GM21825 (cell line): Measurements from ENCODE around the gene PLEKHB2.
"Not testable (repeated sequence)": the region's sequence is repeated elsewhere in the genome, so short reads cannot be mapped to it uniquely, and the experiment has no call there.

Source experiments
- ATAC-seq: cut with Tn5 transposase; IDR thresholded peaks from one replicate; pipeline ENCODE4 v1.9.1; 2021; ENCODE audit warnings: mild to moderate bottlenecking, moderate library complexity; ENCODE audit not compliant: unreplicated experiment

PLEKHB2 gene

DNA sequence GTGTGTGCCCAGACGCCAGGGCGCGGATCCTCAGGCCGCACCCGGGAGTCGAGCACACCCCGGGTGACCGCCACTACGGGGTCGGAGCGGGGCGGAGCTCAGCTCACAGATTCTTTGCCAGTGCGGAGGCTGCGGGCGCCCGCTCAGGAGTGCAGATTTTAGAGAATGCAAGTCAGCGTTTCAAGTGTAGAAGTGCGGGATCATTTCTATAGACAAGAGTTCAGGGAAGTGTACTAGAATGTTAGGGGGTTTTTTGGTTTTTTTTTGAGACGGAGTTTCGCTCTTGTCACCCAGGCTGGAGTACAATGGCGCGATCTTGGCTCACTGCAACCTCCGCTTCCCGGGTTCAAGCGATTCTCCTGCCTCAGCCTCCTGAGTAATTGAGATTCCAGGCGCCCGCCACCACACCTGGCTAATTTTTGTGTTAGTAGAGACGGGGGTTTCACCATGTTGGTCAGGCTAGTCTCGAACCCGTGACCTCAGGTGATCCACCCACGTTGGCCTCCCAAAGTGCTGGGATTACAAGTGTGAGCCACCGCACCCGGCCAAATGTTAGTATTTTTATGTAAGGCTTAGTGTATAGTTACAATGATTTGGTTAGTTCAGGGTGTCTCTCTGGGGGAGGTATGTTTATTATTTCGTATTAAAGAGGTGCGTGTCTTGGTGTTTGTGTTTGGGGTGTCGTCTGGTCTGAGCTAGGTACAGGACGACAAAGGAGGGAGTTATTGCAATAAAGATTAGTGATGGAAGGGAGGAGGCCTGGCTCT lies 11.3 kb upstream of the PLEKHB2 start:
- peak; percentile 76 for ATAC-seq

DNA sequence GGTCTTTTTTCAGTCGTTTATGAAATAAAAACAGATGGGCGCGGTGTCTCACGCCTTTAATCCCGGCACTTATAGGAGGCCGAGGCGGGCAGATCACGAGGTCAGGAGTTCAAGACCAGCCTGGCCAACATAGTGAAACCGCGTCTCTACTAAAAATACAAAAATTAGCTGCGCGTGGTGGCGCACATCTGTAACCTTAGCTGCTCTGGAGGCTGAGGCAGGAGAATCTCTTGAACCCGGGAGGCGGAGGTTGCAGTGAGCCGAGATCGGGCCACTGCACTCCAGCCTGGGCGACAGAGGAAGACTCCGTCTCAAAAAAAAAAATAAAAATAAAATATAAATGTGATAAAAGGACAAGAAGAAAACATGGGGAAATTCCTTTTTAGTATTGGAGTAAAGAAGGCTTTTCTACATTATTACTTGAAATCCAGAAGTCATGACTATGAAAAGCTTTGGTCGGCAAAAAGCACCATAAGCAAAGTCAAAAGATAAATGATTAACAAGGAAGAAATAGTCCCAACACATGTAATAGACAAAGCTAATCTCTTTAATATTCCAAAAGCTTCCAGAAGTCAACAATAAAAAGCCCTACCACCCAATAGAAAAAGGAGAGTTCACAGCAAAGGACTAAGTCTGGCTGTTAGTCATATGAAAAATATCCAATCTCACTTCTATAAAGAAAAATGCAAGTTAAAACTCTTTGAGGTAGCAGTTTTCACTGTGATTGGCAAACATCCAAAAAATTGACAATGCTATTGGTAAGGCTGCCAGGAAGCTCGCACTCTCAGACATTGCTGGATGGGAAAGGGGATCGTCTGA lies 10.5 kb upstream of the PLEKHB2 start:
- ATAC-seq, result no peak

DNA sequence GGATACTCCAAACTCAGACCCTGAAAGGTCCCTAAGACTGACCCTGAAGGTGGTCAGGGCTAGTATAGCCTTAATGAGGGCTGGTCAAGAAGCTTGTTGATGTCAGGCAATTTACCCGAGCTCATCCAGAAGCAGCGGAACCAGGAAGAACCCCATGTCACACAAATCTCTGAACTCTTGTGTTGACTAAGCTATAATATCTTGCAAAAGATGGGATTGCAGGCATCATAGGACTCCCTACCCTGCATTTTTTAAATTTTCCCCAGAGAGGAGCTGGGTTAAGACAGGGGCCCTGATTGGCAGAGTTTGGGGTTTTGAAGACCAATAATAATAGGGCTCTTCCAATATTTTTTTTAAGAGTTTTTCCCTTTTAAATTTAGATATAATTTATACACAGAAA lies 2.0 kb upstream of the PLEKHB2 start:
- ATAC-seq, result no peak

DNA sequence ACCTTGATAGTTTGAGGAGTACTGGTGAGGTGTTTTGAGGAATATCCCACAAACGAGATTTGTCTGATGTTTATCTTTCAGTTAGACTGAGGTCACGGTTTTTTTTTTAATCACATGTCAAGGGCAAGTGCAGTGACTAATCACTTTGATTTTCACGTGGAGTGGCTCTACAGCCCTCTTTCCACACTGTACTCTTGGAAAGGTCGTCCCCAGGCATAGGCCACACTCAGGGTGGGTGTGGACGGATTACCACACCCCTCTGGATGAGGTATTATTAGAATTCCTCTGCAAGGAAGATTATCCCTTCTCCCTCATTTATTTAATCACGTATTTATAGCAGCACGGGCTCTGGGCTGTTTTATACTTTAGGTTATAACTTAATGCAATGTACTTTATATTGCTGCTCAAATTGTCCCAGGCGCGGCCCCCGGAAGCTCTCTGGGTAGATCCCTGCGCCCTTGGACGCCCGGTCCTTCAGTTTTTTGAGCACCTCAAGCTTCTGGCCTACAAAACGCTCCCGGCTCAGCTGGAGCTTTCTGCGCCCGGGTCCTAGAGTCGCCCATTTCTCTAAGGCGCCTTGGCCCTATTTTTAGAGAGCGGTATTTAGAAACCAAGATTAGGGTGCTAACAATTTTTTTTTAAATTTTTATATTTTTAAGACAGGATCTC lies 515 bp upstream of the PLEKHB2 start:
- ATAC-seq, result peak; percentile 71

DNA sequence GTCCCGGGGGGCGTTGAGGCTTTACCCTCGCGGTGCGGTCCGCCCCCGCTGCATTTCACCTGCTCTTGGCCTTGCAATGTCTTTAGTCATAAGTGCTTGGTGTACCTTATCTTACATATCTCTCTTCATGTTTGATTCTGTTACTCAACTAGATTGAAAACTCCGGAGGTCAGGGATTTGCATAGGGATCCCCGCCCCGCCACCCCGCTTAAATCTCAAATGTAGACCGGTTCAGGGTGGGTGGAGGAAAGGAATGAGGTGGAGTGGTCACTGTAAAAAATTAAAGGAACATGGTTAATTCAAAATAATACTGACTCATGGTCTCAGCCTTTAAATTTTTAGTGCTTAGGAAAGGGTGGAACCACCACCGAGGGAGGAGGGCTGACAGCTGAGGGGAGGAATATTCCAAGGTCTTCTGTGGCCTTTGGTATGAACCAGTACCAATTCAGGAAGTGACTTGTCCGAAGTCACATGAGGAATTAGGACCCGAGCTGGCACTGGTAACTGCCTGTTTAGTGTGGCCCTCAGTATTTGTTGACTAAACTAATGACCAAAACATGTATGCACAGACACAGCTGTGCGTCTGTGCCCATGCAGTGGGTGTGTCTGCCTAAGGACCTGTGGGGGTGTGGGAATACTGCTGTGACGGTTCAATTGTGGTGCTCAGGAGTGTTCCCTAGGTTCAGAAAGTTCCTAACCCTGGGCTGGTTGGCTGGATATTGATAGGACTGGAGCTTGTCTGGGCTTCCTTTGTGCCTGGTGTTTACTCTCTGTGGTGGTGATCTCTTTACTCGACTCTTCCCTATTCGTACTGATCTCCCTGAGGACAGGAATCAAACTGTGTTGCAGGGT lies 1.0 kb downstream of the PLEKHB2 start:
- ATAC-seq, result peak; percentile 35

DNA sequence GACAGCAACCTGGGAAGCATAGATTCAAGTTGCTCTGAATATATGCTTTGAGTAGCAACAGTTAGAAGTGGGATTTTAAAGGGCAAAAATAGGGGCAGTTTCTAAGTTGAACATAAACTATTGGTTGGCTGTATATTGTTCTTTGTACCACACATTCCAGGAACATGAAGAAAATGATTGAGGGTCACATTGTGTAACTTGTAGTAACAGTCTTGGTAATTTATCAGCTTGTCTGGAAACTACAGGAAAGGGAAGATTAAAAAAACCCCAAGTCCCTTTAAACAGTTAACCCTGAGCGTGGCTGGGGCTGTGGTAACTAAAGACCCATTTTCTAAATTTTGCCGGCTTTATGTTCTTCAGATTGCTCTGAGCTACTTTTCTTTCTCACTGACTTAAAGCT lies 7.4 kb downstream of the PLEKHB2 start:
- no peak for ATAC-seq

DNA sequence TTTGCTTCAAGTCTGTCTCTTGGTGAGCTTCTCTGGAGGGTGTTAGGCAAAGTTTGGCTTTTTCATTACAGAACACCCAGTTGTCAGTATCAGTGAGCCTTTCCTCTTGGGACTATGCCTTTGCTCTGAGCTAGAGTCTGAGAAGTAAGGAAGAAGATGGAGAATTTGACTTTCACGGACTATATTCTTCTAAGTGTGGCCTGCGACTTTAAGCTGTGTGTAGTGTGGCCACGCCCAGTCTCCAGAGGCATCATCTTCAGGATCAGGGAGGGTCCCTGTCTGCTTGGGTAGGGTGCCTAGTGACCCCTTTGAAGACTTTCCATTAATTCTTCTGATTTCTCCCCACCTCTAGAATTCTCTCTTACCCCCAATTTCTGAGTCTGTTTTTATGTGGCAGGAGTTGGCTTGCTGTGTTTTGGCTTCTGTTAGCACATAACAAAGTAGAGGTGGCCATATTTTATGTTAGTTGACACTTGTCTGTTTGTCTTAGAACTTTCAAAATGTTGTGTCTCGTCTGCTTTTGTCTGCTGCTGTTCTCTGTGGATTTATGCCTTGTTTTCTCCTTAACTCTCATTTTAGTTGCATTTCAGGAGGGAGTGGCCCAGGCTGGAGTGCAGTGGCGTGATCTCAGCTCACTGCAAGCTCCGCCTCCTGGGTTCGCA lies 8.6 kb downstream of the PLEKHB2 start:
- ATAC-seq, result no peak

DNA sequence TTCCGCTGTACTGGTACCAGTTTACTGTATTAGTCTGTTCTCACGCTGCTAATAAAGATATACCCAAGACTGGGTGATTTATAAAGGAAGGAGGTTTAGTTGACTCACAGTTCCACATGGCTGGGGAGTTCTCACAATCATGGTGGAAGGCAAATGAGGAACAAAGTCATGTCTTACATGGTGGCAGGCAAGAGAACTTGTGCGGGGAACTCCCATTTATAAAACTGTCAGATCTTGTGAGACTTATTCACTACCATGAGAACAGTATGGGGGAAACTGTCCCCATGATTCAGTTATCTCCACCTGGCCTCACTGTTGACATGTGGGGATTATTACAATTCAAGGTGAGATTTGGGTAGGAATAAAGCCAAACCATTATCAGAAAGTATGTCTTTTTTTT lies 9.8 kb downstream of the PLEKHB2 start:
- not testable (repeated sequence) for ATAC-seq

DNA sequence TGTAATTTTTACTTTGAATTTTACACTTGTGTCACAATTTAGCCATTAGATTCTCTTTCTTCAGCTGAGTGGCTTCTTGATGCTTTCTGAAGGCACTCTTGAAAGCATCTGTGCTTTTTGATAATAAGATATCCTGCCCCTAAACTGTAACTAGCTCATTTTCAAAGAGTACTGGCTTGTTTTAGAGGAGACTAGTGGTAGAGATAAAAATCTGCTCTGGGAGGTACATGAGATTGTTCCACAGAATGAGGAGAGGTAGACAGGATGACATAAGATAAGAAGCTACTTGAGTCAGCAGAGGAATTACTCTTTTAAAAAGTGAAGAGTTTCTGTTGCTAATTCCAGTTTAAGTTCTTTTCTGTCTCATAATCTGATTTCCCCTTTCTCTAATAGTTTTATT lies 10.6 kb downstream of the PLEKHB2 start:
- no peak for ATAC-seq

DNA sequence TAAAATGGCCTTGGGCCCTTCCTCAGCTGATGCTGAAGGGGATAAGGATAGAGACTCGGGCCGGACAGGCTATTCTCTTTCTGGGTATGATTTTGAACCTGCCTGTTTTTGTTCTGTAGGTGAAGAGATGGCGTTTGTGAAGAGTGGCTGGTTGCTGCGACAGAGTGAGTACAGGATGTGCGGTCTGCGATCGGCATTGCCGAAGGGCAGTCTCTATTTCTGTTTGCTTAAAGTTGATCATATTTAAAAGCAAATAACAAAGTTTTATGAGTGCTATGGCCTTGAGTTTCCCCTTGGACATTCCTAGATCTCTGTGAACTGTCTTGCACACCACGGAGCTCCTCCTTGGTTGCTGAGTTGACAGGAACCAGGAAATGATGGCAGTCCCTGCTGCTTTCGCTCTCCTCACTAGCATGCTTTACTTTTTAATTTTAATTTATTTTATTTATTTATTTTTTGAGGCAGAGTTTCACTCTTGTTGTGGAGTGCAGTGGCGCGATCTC lies 15.7 kb downstream of the PLEKHB2 start:
- ATAC-seq, result no peak

DNA sequence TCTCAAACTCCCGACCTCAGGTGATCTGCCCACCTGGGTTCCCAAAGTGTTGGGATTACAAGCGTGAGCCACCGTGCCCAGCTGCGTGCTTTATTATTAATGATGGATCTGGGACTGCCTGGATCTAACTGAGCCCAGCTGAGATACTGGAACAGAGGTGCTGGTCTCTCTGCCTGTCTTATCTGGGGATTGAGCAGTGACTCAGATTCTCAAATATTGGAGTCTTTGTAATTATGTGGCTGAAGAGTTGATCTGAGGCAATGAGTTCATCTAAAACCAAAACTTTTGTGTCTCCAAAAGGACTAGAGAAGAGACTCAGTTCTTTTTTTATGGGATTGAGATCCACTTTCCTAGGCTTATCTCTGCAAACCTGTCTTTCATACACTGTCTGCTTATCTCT lies 16.3 kb downstream of the PLEKHB2 start:
- ATAC-seq, result no peak

DNA sequence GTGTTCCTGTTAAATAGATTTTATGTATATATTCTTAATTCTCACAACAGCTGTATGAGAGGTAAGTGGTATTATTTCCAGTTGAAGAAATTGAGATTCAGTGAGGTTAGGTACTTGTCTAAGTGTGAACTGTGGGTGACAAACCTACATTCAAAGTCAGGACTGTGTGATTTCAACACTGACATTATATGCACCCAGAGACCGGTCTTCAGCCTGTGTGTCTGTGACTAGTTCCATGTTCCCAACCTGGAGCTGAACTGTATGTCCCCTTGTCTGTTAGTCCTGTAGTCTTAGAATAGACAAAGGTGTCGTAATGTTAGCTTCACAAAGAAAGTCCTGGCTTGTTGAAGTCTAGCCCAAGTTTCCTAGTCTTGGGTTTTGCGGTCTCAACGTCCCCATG lies 17.4 kb downstream of the PLEKHB2 start:
- ATAC-seq, result no peak

DNA sequence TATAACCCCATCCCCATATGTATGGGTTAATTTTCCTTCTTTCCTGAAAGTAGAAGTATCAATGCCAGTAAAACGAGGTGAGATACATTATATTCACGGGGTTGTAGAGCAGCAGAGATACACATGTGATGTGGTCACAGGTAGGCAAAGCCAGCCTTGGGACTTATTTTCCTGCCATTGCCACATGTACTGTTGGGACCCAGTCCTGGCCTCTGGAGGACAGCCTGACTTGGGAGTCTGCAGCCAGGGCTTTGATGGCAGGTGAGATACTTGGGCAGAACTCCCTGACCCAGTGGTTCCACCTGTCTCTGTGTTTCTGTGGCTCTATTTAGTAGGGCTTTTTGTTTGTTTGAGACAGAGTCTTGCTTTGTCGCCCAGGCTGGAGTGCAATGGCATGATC lies 18.1 kb downstream of the PLEKHB2 start:
- no peak for ATAC-seq

DNA sequence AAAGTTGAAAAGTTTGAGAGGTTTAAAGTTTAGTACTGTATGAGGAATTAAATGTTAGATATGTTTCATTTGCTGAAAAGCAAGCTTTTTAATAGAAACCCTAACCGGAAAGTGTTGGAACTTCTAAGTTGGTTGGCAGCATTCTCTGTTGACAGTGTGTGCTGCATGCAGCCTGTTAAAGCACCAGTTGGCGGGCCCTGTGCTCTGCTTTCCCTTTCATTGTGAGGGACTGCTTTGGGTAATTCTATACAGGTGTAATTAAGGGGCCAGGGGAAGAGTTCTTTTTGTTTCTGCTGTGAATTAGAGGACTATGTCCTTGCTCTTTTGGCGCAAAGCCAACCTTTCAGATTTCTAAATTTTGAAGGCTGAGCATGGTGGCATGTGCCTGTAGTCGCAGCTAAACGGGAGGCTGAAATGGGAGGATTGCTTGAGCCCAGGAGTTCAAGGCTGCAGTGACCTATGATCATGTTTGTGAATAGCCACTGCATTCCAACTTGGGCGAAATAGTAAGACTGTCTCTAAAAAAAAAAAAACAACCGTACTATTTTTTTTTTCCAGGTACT lies 20.1 kb downstream of the PLEKHB2 start:
- no peak for ATAC-seq

DNA sequence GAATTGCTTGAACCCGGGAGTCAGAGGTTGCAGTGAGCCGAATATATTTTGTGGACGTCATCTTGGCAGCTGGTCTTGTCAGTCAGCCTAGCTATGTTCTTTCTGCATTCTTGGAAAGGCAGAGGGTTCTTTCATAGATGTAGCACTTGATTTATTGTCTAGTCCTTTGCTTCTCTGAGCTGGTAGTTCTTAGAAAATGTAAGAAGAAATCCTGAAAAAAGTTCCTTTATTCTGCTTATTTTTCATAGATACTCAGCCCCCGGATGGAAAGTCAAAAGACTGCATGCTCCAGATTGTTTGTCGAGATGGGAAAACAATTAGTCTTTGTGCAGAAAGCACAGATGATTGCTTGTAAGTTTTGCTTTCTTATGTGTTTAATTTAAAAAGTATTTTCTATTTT lies 21.3 kb downstream of the PLEKHB2 start:
- ATAC-seq, result no peak

DNA sequence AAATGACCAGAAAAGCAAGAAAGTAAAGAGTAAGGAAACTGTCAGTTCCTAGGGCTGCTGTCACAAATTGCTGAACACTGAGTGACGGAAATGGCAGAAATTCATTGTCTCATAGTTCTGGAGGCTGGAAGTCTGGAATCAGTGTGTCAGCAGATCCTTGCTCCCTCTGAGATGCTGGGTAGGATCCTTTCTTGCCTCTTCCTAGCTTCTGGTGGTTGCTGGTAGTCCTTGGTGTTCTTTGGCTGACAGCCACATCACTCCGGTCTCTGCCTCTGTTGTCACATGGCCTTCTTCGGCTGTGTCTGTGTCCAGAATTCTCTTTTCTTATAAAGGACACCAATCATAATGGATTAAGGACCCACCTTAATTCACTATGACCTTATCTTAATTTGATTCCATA lies 21.9 kb downstream of the PLEKHB2 start:
- ATAC-seq, result no peak

DNA sequence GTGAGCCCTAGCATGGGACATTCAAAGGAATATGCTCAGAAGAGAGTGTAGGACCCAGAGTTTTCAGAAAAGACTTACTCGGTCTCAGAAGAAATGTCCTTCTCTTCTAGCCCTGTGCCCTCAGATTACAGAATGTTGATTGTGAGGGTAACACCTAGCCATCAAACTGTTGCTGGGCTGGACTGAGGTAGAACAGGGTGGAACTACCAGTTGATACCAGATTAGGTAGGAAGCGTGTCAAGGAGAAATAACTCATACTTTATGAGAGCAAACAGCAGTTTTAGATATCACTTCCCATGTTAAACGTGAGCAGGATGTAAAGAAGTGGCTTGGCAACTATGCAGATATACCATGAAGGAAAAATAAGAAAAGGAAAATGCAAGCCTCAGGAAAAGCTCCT lies 22.8 kb downstream of the PLEKHB2 start:
- ATAC-seq, result no peak

DNA sequence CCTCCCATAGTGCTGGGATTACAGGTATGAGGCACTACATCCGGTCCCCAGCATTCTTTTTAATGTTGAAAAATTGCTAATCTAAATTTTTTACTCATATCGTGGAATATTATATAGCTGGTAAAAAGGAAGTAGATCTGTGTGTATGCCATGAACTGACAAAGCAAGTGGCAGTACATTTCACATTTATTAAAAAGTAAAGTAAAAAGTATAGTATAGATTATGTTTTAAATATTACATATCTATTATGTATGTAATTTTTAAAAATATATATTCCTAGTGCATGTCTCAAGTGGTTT lies 25.1 kb downstream of the PLEKHB2 start:
- ATAC-seq, result no peak

DNA sequence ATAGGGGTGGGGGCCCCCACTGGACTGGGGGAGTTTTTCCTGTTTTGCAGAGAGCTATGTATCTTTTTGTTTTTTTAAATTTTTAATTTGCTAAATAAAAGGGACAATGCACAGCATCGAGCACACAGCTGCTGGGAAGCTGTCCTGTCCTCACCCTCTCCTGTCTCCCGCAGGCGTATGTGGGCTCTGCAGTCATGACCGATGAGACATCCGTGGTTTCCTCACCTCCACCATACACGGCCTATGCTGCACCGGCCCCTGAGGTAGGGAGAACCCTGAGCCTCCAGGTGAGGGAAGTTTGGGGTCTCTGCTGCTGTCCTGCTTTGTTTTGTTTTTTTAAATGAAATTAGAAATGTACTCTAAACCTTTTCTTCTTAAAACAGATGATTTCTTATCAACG lies 27.6 kb downstream of the PLEKHB2 start:
- ATAC-seq, result no peak

DNA sequence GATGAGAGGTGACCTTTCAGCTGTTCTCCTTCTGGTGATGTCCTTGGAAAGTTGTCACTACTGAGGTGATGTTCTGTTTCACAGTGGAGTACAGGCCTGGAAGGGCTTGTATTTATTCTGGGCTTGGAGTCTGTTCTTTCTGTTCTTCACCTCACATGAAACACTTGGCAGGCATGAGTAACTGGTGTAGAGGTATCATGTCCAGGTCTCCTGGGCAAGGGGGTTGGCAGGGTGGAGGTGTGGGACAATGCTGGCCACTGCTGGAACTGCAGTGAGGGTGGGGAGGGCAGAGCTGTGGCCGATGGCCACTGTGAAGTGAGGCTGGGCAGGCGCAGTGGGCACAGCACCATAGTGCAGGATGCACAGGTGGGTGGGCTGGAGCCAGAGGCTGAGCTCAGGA lies 35.4 kb downstream of the PLEKHB2 start:
- no peak for ATAC-seq
